ENCODE results near the gene DNAJC4. TPM values are rescaled to one million over a fixed set of nuclear protein-coding genes. Genes with fewer than 3 reads are reported as not detected.

DNAJC4 gene
- total RNA-seq, 1 experiment from 2014 or later = 57.1 TPM

GRCh38 chr11:64209563-64209843, 20.8 kb upstream of the DNAJC4 start:
- H3K27ac ChIP-seq = no peak overlapping the region
- H3K36me3 ChIP-seq (ENCODE audit: low read depth) = no peaks in the 10 kb centered on the region
- no peaks in the 10 kb centered on the region for H3K9me3 ChIP-seq (ENCODE audit: insufficient read depth, low read depth)
- no peaks in the 10 kb centered on the region for H3K9me2 ChIP-seq (ENCODE audit: insufficient read depth)
- no peak overlapping the region for H3K4me2 ChIP-seq
- H3K79me2 ChIP-seq (ENCODE audit: low read depth) = no peaks in the 10 kb centered on the region
- CTCF ChIA-PET = no interaction called here
- intact Hi-C loops (cut with micrococcal nuclease; ENCODE audit: unreplicated experiment) = no loop called here
- no peak overlapping the region for H3K4me3 ChIP-seq
- no peaks in the 10 kb centered on the region for H3K27me3 ChIP-seq (ENCODE audit: insufficient read depth, low read depth)
- H4K20me1 ChIP-seq (ENCODE audit: insufficient read depth) = peaks cover 6% of the 10 kb centered on the region; the same call in 1 of the 2 replicates
- BruUV-seq (replicated peaks) = no TSS peak
- no peak overlapping the region for H2AFZ ChIP-seq
- TF ChIP-seq CTCF (conservative IDR thresholded peaks at IDR 0.05) (no peak), EZH2 (IDR thresholded peaks at IDR 0.05; ENCODE audit: low read depth) (no peak)
- DNase-seq = no peak
- POLR2A ChIA-PET (ENCODE audit: unreplicated experiment) = no interaction called here
- peaks cover 42% of the 10 kb centered on the region for H3F3A ChIP-seq (ENCODE audit: insufficient read depth, low read depth)
- H3K4me1 ChIP-seq (replicated peaks; ENCODE audit: insufficient read depth) = no peaks in the 10 kb centered on the region

DNA sequence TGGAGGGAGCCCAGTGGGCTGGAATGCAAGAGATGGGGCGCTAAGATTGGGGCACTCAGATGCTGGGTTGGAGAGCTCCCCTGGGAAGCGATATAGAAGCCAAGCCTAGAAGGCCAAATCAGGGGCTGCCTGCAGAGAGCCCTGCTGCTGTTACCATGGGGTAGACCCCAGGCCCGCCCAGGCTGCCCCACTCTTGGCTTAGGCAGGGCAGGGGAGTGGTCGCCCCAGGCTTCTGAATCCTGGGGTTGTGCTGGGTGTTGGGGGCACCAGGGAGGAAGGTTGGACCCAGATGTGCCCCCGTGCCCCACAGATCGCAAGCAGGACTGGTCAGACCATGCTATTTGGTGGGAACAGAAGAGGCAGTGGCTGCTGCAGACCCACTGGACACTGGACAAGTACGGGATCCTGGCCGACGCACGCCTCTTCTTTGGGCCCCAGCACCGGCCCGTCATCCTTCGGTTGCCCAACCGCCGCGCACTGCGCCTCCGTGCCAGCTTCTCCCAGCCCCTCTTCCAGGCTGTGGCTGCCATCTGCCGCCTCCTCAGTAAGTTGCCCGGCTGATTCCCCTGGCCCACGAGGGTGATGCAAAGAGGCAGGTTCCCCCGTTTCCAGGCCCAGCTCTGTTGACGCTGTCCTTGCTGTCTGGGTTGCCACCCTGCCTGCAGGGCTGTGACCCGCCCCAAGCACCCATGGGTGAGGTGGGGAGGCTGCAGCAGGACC, 19.9 kb upstream of the DNAJC4 start:
- TF ChIP-seq EZH2 (IDR thresholded peaks at IDR 0.05; ENCODE audit: low read depth) (no peak), CTCF (conservative IDR thresholded peaks at IDR 0.05) (no peak)
- Histone ChIP-seq H3F3A (ENCODE audit: insufficient read depth, low read depth) (peaks cover 43% of the 10 kb centered on the region), H3K9me2 (ENCODE audit: insufficient read depth) (no peaks in the 10 kb centered on the region), H3K27ac (no peak overlapping the region), H4K20me1 (ENCODE audit: insufficient read depth) (no peaks in the 10 kb centered on the region), H2AFZ (no peak overlapping the region), H3K4me1 (replicated peaks; ENCODE audit: insufficient read depth) (no peaks in the 10 kb centered on the region), H3K79me2 (ENCODE audit: low read depth) (no peaks in the 10 kb centered on the region), H3K4me2 (no peak overlapping the region), H3K9me3 (ENCODE audit: insufficient read depth, low read depth) (no peaks in the 10 kb centered on the region), H3K4me3 (no peak overlapping the region), H3K36me3 (ENCODE audit: low read depth) (no peaks in the 10 kb centered on the region), H3K27me3 (ENCODE audit: insufficient read depth, low read depth) (no peaks in the 10 kb centered on the region)
- no peak for DNase-seq
- intact Hi-C loops (cut with micrococcal nuclease; ENCODE audit: unreplicated experiment) = no loop called here
- CTCF ChIA-PET = no interaction called here
- BruUV-seq (replicated peaks) = no TSS peak
- POLR2A ChIA-PET (ENCODE audit: unreplicated experiment) = no interaction called here

GRCh38 chr11:64211181-64211872, 19.0 kb upstream of the DNAJC4 start:
- Histone ChIP-seq H3K4me2 (no peak overlapping the region), H3K4me3 (no peak overlapping the region), H2AFZ (no peak overlapping the region), H3K36me3 (ENCODE audit: low read depth) (no peaks in the 10 kb centered on the region), H3F3A (ENCODE audit: insufficient read depth, low read depth) (peaks cover 39% of the 10 kb centered on the region), H3K9me3 (ENCODE audit: insufficient read depth, low read depth) (no peaks in the 10 kb centered on the region), H3K79me2 (ENCODE audit: low read depth) (no peaks in the 10 kb centered on the region), H4K20me1 (ENCODE audit: insufficient read depth) (no peaks in the 10 kb centered on the region), H3K27me3 (ENCODE audit: insufficient read depth, low read depth) (no peaks in the 10 kb centered on the region), H3K27ac (no peak overlapping the region), H3K4me1 (replicated peaks; ENCODE audit: insufficient read depth) (no peaks in the 10 kb centered on the region), H3K9me2 (ENCODE audit: insufficient read depth) (no peaks in the 10 kb centered on the region)
- TF ChIP-seq EZH2 (IDR thresholded peaks at IDR 0.05; ENCODE audit: low read depth) (no peak), CTCF (conservative IDR thresholded peaks at IDR 0.05) (no peak)
- POLR2A ChIA-PET (ENCODE audit: unreplicated experiment) = no interaction called here
- CTCF ChIA-PET = no interaction called here
- intact Hi-C loops (cut with micrococcal nuclease; ENCODE audit: unreplicated experiment) = no loop called here
- no TSS peak for BruUV-seq (replicated peaks)
- DNase-seq = no peak

Data from PC-9 (cell line).